Activated effector memory CD4-positive, alpha-beta T cell treated with anti-CD3 and anti-CD28 coated beads, Interleukin-2, amount 50 U/mL, for 16 hours (primary cell): Measurements from ENCODE around the gene ARRB2.
A peak's percentile ranks its signal among the peaks of the same experiment; 100 is the strongest.
"Not testable (repeated sequence)": the region's sequence is repeated elsewhere in the genome, so short reads cannot be mapped to it uniquely, and the experiment has no call there.

Experiments
- DNase-seq: peaks from one replicate; pipeline ENCODE4 v3.0.0-alpha.2; 2020

The ARRB2 gene

DNA sequence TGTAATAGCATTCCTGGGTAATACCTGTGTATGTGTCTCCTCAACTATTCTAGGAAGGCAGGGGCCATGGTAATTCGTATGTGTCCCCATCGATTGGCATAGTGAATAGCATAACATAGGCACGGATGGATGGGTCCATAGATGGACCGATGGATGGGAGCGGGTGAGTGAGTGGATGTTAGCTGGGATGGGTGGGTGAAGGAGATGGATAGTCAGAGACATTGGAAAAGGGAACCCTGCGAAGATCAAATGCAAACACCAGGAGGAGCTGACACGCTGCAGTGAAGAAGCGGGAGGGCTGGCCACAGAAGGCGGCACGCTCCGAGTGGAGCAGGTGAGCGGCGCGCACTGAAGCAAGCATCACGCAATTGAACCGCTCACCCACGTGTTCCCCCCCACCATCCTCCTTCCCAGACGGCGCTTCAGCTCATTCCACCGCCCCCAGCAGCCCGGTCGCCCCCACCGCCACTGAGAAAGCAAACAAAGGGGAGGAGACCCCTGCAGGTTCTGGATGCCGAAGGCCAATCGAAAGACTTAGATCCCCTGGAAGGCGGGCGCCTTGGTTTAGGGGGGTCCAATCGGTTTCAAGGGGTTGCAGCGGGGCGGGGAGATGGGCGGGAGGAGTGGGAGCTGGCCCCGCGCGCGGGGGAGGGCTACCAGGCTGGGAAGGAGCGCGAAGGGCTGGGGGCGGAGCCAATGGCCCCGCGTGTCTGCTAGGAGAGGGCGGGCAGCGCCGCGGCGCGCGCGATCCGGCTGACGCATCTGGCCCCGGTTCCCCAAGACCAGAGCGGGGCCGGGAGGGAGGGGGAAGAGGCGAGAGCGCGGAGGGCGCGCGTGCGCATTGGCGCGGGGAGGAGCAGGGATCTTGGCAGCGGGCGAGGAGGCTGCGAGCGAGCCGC lies at the start of gene ARRB2:
Gene ARRB2, plus strand, starts transcription at position 839 of the 899 bp plus-strand sequence. CDS start 90 bp downstream, outside the sequence.
- DNase-seq, result peak; percentile 99

DNA sequence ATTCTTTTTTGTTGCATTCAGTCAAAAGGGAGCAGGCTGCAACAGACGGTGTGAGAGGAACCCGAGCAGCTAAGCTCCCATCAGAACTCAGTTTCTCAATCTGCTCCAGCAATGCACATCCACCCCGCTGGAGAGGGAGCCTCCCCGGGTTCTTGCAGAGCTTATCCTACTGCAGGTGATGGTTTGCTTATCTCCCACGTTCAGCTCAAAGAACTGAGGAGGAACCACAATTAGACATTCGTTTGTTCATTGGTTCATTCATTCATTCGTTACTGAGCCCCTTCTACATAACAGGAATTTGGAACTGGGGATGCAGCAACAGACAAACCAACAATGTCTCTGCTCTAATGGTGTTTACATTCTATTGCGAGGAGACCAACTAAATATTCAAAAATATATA lies 46.7 kb upstream of the ARRB2 start:
- no peak for DNase-seq

DNA sequence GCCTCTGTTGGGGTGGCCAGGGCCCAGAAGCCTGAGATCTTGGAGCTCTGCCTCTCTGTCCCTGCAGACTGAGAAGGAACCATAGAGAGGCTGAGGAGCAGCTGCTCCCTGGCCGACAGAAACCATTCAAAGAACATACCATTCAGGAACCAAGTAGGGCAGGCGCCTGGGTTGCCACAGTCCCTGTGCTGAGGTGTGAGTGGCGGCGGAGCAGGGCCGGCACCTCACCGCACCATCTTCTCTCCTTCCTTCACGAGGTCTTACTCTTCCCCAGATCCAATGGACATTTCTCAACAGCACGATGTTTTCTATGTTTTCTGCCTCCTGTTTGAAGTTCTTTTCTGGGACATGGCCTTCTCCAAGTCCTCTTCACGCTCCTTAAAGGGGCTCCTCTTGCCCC lies 46.2 kb upstream of the ARRB2 start:
- DNase-seq, result no peak

DNA sequence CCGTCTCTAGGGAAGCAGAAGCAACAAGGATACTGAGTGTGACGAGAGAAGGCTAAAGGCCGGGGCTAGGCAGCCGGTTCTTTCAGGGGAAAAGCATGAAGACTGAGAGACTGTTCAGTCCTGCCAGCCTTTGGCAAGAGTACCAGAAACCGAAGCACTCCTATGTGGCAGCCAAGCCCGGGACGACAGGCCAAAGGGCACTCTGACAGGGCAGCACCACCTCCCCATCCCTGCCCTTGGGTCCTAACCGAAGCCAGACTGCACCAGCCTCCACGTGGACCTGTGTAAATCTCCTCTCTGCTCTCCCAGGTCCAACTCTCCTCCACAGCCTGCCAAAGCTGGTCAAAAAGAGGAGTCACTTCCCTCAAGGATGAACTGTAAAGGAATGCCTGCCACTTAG lies 45.4 kb upstream of the ARRB2 start:
- DNase-seq, result no peak

DNA sequence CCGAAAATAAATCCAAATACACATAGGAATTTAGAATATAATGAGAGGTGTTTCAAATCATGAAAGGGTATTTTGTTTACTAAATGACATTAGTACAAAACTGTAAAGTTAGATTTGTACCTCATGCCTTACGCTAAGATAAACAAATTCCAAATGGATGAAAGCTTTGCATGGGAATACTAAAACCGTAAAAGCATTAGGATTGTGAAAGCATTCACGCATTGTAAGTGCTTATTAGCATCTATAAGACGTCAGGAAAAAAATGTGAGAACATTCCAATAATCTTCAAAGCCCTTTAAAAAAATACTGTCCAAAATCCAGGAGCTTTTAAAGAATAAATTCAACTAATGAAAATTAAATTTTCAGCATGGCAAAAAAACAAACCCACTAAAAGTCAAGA lies 44.1 kb upstream of the ARRB2 start:
- DNase-seq, result no peak

DNA sequence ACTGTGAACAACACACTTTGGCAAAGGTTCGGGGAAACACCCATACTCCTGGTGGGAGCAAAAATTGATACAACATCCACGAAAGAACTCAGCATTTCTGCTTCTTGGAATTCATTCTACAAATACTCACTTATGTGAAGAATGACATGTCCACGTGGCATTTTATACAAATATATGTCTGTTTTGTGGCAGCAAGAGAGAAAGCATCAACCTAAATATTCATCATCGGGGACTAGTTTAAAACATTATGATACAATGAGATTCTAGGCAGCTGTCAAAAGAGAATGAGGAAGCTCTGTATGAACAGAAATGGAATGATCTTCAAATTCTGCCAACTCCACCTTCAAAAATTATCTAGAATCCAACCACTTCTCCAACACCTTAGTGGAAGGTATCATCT lies 43.3 kb upstream of the ARRB2 start:
- no peak for DNase-seq

DNA sequence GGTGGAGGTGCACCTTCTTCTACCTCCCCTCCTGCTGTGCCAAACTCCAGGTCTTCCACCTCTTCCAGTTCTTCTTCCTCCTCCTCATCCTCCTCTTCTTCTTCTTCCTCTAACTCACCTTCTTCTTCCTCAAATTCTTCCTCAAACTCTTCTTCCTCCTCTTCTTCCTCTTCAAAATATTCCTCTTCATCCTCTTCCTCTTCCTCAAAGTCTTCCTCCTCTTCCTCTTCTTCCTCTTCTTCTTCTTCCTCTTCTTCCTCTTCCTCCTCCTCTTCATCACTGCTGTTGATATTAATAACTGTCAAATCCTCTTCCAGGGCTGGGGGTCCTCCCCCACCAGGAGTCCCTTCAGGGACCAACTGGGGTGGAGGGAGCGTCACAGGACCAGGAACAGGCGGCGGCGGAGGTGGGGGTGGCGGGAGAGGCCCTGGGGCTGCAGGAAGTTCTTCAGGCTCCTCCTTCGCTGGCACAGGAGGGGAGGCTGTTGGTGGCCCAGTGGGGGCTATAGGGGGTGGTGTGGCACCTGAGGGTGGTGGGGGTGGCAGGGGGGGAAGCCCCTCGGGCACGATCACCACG lies 38.3 kb upstream of the ARRB2 start:
- no peak for DNase-seq

DNA sequence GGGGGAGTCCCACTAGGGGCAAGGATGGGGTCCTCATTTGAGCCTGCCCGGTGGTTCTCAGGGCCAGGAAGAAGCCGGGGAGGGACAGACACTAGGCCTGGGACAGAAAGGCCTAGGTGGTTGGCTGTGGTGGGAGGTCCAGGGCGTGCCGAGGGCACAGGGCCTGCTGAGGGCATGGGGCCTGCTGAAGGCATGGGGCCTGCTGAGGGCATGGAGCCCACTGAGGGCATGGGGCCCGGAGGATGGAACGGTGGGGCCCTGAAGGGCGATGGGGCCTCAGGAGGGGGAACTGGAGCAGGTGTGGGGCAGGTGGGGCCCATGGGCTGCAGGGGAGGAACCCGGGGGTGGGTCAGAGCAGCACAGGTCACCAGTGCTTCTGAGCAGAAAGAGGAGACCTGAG lies 37.7 kb upstream of the ARRB2 start:
- DNase-seq, result no peak

DNA sequence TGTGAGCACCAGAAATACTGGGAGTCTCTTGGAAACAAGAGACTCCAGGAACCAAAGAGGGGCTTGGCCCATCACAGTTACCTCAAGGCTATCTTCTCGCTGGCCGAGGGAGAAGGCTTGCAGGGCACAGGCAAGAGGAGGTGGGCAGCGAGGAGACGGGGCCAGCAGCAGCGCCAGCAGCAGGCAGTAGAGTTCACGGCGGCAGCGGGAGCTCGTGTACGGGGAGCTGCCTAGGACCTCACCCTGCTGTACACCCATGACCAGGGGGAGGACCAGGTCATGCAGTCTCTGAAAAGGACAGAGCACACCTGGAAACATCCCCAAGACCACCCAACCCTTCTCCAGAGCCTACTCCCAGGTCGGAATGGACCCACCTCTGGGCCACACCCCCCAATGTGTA lies 37.3 kb upstream of the ARRB2 start:
- DNase-seq, result no peak

DNA sequence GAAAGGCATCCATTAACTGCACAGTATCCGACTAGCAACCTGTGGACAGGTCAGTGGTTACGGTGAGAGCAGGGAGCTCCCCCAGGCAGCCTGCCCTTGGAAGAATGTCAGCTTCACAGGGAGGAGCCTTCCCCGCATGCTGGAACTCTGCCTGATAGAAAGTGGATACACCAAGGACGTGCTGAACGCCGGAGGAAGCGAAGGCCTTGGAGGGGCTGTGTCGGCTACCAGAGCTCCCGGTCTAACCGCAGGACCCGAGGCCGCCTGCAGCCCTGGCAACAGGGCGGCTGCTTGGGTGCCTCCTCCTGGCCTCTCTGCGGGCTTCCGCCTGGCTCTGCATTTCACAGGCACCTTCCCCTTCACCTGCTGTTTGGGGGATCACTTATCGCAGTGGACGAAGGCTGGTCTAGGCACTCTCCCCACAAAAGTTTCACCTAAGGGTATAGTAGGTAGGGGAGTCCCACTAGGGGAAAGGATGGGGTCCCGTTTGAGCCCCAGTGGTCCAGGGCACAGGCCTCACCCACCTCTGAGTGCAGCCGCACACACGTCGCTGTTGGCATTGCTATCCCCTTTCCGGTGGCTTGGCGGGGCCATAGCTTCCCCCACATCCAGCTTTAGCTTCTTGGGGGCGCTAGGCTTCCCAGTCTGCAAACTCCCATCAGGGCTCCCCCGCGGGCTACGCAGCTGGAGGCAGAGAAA lies 36.3 kb upstream of the ARRB2 start:
- no peak for DNase-seq

DNA sequence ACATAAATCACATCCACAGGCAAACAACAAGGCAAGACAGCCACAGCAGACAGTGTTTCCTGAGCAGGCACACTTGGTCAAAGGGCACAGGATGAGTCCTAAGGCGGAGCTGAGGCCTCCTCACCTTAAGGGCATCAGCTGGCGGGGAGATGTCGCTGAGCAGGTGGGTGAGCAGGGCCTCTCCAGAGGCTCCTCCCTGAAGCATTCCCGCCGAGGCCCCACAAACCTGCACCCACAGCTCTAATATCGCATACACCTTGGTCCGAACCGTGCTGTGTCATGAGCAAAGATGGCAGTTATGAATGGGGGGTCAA lies 35.8 kb upstream of the ARRB2 start:
- DNase-seq, result no peak

DNA sequence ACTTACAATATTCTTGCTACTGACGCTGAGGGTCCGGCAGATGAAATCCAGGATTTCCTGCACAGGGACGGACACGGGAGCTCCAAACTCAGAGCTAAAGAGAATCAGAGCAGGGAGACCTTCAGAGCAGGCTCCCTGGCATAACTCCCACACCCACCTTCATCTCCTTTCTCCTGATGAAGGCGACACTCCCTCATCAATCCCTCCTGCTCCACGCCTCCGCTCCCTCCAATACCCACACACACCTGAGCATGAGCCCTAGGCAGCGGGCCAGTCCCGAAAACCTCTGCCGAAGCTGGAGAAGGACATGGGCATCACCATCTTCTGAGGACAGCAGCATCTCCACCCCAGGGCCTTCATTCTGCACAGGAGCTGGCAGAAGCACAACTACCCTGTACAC lies 34.6 kb upstream of the ARRB2 start:
- DNase-seq, result no peak

DNA sequence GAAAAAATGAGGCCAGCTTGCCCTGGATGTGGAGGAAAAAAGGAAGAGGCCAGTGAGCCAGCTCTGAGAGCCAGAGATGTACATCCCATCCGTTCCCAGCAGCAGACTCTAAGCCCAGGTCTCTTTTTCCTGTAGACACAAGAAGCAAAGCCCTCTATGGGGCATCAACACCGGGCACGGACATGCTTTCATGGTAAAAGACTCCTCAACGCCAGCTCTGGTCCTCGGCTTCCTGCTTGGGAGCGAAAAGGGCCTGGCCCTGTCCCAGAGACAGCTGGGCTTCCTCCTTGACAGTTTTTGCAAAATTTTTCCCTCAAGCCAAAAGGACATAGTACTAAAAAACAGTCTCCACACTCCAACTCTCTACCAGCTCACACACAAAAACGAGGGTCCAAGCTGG lies 33.6 kb upstream of the ARRB2 start:
- DNase-seq, result no peak

DNA sequence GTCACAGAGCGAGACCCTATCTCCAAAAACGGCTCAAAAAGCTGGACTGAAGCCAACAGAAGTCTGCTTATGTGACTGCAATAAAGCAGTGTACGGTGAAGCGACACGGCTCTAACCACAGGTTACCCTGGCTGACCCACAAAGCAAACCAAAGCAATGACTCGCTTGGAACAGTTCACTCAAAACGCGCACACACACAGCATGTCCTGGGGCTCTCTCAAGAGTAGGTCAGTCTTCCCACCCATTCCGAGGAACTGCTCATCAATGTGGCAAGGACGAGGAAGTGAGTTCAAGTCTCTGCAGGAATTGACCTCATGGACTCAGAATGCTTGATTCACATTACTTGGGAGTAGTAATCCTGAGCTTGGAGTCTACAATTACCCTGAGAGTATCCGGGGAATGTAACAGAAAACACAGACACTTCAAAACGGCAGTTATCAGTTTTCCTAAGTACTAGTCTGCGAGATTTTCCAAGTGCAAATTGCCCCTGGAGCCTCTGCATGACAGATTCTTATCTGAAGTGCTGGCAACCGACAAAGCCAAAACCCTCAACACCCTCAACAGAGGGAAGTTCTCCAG lies 31.9 kb upstream of the ARRB2 start:
- no peak for DNase-seq

DNA sequence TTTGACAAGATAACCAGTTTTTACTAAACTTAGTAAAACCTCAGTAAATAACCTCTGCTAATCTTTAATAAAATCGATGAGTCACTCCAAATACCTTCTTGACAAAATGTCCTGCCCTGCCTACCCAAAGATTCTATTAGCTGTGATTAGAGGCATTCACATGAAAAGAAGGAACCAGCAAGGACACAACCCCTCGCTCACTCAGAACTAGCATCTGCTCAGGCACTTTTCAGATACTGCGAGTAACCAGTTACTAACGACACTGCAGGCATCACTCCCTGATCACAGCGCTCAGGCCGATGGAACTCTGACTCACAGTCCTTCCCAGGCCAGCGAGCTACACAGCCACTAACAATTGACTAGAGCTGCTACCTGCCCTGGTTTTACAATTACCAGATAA lies 30.8 kb upstream of the ARRB2 start:
- DNase-seq, result no peak

DNA sequence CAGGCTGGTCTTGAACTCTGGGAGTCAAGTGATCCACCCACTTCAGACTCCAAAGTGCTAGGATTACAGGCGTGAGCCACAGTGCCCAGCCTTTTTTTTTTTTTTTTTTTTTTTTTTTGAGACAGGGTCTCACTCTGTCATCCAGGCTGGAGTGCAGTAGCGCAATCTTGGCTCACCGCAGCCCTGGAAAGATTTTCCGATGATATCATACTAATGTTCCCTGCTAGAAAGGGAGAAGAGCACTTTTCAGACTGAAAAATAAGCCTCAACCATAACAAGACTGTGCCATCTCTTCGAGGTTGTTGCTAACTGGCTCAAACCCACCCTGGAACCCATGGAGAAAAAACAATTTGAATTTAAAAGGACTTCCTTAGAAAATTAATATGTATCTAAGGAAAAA lies 26.7 kb upstream of the ARRB2 start:
- not testable (repeated sequence) for DNase-seq

DNA sequence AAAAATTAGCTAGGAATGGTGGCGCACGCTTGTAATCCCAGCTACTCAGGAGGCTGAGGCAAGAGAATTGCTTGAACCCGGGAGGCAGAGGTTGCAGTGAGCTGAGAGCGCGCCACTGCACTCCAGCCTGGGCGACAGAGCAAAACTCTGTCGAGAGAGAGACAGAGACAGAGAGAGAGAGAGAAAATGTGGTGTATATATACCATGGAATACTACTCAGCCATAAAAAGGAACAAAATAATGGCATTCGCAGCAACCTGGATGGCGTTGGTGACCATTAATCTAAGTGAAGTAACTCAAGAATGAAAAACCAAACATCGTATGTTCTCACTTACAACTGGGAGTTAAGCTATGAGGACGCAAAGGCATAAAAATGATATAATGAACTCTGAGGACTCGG lies 20.6 kb upstream of the ARRB2 start:
- not testable (repeated sequence) for DNase-seq

DNA sequence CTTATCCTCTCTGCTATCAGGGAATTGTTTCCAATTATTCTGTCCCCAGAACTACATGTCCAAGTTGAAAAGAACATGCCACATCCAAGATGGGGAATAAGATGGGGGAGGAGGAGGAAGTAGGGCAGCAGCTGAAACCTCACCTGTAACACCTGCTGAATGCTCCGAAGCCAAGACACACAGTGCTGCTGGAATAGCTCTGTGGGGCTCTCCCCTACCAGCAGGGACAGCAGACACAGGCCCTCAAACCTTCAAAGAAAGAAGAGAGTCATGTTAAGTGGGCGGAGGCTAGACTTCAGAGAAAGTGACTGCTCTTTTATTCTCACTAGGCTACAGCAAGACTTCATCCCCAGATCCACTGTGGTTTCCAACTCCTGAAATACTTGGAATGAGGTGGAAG lies 19.7 kb upstream of the ARRB2 start:
- DNase-seq, result no peak

DNA sequence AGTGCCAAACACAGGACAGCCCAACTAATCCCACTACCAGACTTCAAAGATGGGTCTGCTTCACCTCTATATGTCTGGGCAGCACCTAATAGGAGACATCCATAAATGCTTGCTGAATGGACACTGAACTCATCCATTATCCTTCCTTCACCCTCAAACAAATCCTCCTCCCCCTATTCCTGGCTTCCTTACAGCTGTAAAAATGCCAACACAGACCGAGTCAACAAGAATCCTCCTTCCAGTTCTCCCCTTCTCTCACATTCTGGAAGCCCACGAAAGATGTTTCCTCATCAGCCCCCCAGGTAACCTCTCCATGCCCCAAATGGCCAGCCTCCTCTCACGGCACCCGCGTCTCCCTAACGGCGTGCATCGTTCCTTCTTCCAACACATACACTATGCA lies 18.7 kb upstream of the ARRB2 start:
- no peak for DNase-seq

DNA sequence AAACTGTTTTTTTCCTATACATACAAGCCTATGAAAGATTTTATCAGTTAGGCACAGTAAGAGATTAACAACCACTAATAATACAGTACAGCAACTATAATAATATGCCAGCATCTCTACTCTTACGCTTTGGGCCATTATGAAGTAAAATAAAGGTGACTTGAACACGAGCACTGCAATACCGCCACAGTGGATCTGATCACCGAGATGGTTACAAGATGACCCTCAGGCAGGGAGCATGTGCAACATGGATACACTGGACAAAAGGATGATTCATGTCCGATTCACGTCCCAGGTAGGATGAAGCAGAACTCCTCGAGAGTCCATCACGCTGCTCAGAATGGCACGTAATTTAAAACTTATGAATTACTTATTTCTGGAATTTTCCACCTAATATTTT lies 17.0 kb upstream of the ARRB2 start:
- peak; percentile 2 for DNase-seq

DNA sequence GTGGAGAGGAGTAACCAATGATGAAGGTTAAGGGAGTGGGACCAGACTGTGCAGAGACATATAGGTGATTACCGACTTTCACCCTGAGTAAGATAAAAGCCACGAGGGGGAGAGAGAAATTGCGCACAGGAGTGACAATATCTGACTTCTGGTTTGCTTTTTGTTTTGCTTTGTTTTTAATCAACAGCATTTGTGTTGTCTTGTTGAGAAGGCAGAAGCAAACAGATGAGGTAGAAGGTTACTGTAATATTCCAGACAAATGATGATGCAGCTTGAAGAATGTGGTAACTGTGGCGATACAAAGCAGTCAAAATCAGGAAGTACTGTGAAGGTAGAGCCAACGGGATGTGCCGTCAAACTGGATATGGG lies 14.0 kb upstream of the ARRB2 start:
- no peak for DNase-seq

DNA sequence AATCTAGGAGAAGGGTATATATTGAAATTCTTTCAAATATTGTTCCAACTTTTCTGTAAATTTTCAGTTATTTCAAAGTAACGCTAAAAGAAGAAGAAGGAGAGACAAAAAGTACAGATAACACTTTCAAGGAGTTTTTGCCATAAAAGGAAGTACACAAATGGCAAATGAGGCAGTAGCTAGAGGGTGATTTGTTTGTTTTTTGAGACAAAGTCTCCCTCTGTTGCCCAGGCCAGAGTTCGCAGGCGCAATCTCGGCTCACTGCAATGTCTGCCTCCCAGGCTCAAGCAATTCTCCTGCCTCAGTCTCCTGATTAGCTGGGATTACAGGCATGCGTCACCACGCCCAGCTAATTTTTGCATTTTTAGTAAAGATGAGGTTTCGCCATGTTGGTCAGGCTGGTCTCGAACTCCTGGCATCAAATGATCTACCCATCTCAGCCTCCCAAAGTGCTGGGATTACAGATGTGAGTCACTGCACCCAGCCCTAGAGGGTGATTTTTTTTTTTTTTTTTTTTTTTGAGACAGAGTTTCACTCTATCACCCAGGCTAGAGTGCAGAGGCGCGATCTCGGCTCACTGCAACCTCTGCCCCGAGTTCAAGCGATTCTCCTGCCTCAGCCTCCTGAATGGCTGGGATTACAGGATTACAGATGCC lies 10.9 kb upstream of the ARRB2 start:
- not testable (repeated sequence) for DNase-seq

DNA sequence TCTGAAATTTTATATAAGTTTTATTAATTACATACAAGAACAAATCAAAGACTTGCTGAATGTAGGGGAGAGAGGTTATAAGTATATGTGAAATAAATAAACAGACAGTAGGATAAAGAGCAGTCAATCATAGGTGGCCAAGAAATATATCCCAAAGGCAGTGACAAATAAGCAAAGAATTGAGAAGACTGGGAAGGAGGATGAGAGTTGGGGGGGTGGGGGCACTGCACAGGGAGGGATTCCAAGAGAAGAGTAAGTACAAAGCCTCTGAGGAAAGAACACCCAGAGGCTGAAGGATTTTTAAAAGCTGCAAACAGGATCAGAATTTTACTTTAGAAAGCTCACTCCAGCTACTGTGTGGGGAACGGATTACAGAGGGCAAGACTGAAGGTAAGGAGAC lies 9.3 kb upstream of the ARRB2 start:
- DNase-seq, result no peak

DNA sequence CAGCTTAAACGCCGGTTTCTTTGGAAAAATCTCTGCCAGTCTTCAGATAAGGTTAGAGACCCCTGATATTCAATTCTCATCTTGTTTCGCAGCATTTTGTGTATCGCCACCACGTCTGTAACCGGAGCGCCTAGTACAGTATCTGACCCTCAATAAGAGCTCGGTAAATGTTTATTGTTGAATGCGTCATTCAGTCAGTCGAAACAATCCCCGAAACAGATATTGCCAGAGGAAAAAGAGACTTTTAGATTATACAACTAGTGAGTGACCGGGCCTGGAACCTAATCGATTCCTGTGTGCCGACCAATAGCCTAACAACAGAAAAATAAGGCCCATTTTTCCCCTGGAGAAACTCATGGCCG lies 7.1 kb upstream of the ARRB2 start:
- DNase-seq, result no peak
